HepG2 (cell line): ENCODE results near the gene A1CF.
A peak's percentile ranks its signal among the peaks of the same experiment; 100 is the strongest.

Source experiments
- EZH2 ChIP-seq: conservative IDR thresholded peaks from 2 replicates; pipeline ENCODE4 v1.6.1; 2012; ENCODE audit warnings: mild to moderate bottlenecking, low read depth, low read length, moderate library complexity
- HNF4A ChIP-seq: sonication (generic); formaldehyde crosslinking; IDR thresholded peaks from 2 replicates; pipeline ENCODE4 v1.4.0; 2020; ENCODE audit warnings: missing genetic modification reagents
- HNF4G ChIP-seq, 2 experiments: sonication (generic) in 1 of 2; formaldehyde crosslinking in 1 of 2; IDR thresholded peaks; 2 replicates each; pipeline versions ENCODE4 v1.4.0 to v1.6.1; 2011 to 2020; ENCODE audit warnings: borderline replicate concordance in 2 of 2, low read depth in 2 of 2, mild to moderate bottlenecking in 2 of 2, low read length in 1 of 2, missing genetic modification reagents in 1 of 2, moderate library complexity in 1 of 2
- MXI1 ChIP-seq: IDR thresholded peaks from 3 replicates; pipeline ENCODE4 v1.6.1; 2012; ENCODE audit warnings: low read depth, low read length, inconsistent platforms, borderline replicate concordance
- NR2F6 ChIP-seq, 2 experiments: IDR thresholded peaks; 2 replicates each; pipeline ENCODE4 v1.6.1; 2016; ENCODE audit warnings: antibody characterized with exemption in 1 of 2, mild to moderate bottlenecking in 1 of 2
- PHB2 ChIP-seq: fragments of 450-650 bp; IDR thresholded peaks from 2 replicates; pipeline ENCODE4 v1.6.1; 2018; ENCODE audit not compliant: partially characterized antibody
- PHF21A ChIP-seq: sonication (generic); formaldehyde crosslinking; IDR thresholded peaks from 2 replicates; pipeline ENCODE4 v1.5.0; 2020; ENCODE audit warnings: mild to moderate bottlenecking, missing genetic modification reagents
- POLR2A ChIP-seq, 2 experiments: IDR thresholded peaks; 2 replicates each; pipeline ENCODE4 v1.6.1; 2011; ENCODE audit warnings: low read depth in 2 of 2, low read length in 2 of 2, mild to moderate bottlenecking in 1 of 2, moderate library complexity in 1 of 2; ENCODE audit not compliant: insufficient read depth in 1 of 2
- TF ChIP-seq, protein P1 (sequence below): sonication (generic); formaldehyde crosslinking; IDR thresholded peaks from 2 replicates; pipeline ENCODE4 v1.5.0; 2020; ENCODE audit warnings: missing genetic modification reagents
- TF ChIP-seq, protein P2 (sequence below): sonication (generic); formaldehyde crosslinking; IDR thresholded peaks from 2 replicates; pipeline ENCODE4 v1.5.0; 2020; ENCODE audit warnings: mild to moderate bottlenecking, missing genetic modification reagents, moderate library complexity

DNA sequence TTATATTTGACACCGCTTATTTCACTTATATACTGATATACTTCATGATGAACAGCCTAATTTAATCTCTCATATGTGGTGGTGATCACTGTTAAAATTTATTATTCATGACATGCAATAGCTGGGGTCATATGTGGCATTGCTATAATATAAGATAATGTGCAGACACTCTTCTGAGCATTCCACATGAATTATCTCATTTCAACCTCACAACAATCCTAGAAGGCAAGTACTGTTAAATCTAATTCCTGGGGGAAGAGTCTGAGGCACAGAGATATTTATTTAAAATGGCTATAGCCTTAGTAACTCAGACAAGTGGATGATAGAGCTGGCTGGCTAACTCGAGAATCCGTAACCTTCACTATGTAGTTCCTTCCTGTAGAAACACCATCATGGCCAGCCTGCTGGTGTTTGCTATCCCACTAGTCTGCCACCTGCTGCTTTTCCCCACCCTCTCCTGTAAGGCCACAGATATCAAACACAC lies 46.6 kb upstream of the A1CF start:
- TF ChIP-seq MXI1 (no peak), POLR2A (IDR thresholded peaks at IDR 0.05; ENCODE audit: insufficient read depth in 1 of 2, low read depth in 2 of 2, low read length in 2 of 2) (no peak), PHF21A (CRISPR knock-in tag) (no peak), HNF4G (IDR thresholded peaks at IDR 0.05; ENCODE audit: borderline replicate concordance, low read depth, low read length) (no peak), HNF4G (CRISPR knock-in tag; IDR thresholded peaks at IDR 0.05; ENCODE audit: borderline replicate concordance, low read depth) (no peak), HNF4A (CRISPR knock-in tag) (no peak), EZH2 (no peak), NR2F6 (IDR thresholded peaks at IDR 0.05) (no peak), NR2F6 (CRISPR knock-in tag; IDR thresholded peaks at IDR 0.05) (no peak), PHB2 (no peak)
- TF ChIP-seq, protein P1, sequence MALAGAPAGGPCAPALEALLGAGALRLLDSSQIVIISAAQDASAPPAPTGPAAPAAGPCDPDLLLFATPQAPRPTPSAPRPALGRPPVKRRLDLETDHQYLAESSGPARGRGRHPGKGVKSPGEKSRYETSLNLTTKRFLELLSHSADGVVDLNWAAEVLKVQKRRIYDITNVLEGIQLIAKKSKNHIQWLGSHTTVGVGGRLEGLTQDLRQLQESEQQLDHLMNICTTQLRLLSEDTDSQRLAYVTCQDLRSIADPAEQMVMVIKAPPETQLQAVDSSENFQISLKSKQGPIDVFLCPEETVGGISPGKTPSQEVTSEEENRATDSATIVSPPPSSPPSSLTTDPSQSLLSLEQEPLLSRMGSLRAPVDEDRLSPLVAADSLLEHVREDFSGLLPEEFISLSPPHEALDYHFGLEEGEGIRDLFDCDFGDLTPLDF (CRISPR knock-in tag) = no peak
- TF ChIP-seq, protein P2, sequence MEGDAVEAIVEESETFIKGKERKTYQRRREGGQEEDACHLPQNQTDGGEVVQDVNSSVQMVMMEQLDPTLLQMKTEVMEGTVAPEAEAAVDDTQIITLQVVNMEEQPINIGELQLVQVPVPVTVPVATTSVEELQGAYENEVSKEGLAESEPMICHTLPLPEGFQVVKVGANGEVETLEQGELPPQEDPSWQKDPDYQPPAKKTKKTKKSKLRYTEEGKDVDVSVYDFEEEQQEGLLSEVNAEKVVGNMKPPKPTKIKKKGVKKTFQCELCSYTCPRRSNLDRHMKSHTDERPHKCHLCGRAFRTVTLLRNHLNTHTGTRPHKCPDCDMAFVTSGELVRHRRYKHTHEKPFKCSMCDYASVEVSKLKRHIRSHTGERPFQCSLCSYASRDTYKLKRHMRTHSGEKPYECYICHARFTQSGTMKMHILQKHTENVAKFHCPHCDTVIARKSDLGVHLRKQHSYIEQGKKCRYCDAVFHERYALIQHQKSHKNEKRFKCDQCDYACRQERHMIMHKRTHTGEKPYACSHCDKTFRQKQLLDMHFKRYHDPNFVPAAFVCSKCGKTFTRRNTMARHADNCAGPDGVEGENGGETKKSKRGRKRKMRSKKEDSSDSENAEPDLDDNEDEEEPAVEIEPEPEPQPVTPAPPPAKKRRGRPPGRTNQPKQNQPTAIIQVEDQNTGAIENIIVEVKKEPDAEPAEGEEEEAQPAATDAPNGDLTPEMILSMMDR (CRISPR knock-in tag) = peak; percentile 30; the same call in 1 of the 2 replicates
